Spinal cord (tissue), 10 donors: ENCODE measurements around the gene AGPAT3. TPM values are rescaled to one million over a fixed set of nuclear protein-coding genes. Genes with fewer than 3 reads are reported as not detected.
A peak's percentile ranks its signal among the peaks of the same experiment; 100 is the strongest.

Experiments used
- DNase-seq, 6 donors: peaks; one replicate each; pipeline versions ENCODE4 v3.0.0 to v3.0.0-alpha.2; 2013 to 2015; ENCODE audit warnings: low spot score in 6 of 6, low read depth in 4 of 6
- H3K27ac ChIP-seq: one replicate; pipeline ENCODE4 v1.5.1; 2013; ENCODE audit warnings: low read depth, low read length, control low read depth
- H3K27me3 ChIP-seq: one replicate; pipeline ENCODE4 v1.6.1; 2013; ENCODE audit warnings: low read length; ENCODE audit not compliant: control insufficient read depth, insufficient read depth
- H3K36me3 ChIP-seq: one replicate; pipeline ENCODE4 v1.6.1; 2013; ENCODE audit warnings: low read length; ENCODE audit not compliant: control insufficient read depth, insufficient read depth
- H3K4me1 ChIP-seq: one replicate; pipeline ENCODE4 v1.6.1; 2013; ENCODE audit warnings: low read length; ENCODE audit not compliant: control insufficient read depth, insufficient read depth
- H3K4me3 ChIP-seq: one replicate; pipeline ENCODE4 v1.5.1; 2013; ENCODE audit warnings: low read depth, low read length, control low read depth
- H3K9me3 ChIP-seq: one replicate; pipeline ENCODE4 v1.6.1; 2013; ENCODE audit warnings: low read length; ENCODE audit not compliant: control insufficient read depth, insufficient read depth
- WGBS: methylation state at CpG from one replicate; pipeline ENCODE4 v1.1.5; 2013; ENCODE audit warnings: missing lambda C conversion rate; ENCODE audit not compliant: insufficient coverage; 5-methylcytosine and 5-hydroxymethylcytosine counted together
- polyA plus RNA-seq, 2 donors: library from polyadenylated mRNA; unstranded; fragments of 120-200 nt; gene quantifications; one replicate each; pipeline ENCODE4 v1.2.1, GENCODE V29; 2013; ENCODE audit not compliant: insufficient read length in 2 of 2
- total RNA-seq, 2 donors: library from RNA; depleted of rRNA in 1 of 2; stranded (reverse); fragments of 120-200 nt in 1 of 2; fragments of >200 nt in 1 of 2; gene quantifications; one replicate each; pipeline versions ENCODE4 v1.2.3 to v1.2.4, GENCODE V29; 2013 to 2014
- donor health status: healthy.

Gene AGPAT3
- total and polyA plus RNA-seq, 4 donors: 33.7 to 63.3 (median 49.3) TPM

GRCh38 chr21:43968410-43969114, 103.5 kb downstream of the AGPAT3 start:
- peaks cover 82% of the 10 kb centered on the region for H3K36me3 ChIP-seq

GRCh38 chr21:43969115-43969444, 104.1 kb downstream of the AGPAT3 start:
- no peaks in the 10 kb centered on the region for H3K27me3 ChIP-seq
- peaks cover 84% of the 10 kb centered on the region for H3K36me3 ChIP-seq
- no peak overlapping the region for H3K27ac ChIP-seq
- WGBS: 93% methylated on average over 17 of the region's 17 CpGs
- no peaks in the 10 kb centered on the region for H3K4me1 ChIP-seq
- no peak for DNase-seq
- H3K9me3 ChIP-seq: no peaks in the 10 kb centered on the region
- no peak overlapping the region for H3K4me3 ChIP-seq

More at GRCh38 chr21:43968410-43969114, 103.5 kb downstream of the AGPAT3 start:
- Histone ChIP-seq H3K27ac (no peak overlapping the region), H3K27me3 (no peaks in the 10 kb centered on the region), H3K4me3 (no peak overlapping the region), H3K4me1 (no peaks in the 10 kb centered on the region), H3K9me3 (no peaks in the 10 kb centered on the region)
- no peak for DNase-seq
- 93% methylated on average over 18 of the region's 19 CpGs for WGBS

- no peak for DNase-seq
- WGBS: 96% methylated on average over 14 of the region's 18 CpGs
- Histone ChIP-seq H3K27ac (no peak overlapping the region), H3K9me3 (no peaks in the 10 kb centered on the region), H3K4me3 (no peak overlapping the region), H3K4me1 (peaks cover 11% of the 10 kb centered on the region), H3K27me3 (no peaks in the 10 kb centered on the region), H3K36me3 (peaks cover 90% of the 10 kb centered on the region)
These were observed 105.5 kb downstream of the AGPAT3 start for GRCh38 chr21:43970551-43970950.

- WGBS: 83% methylated on average over 28 of the region's 29 CpGs
- Histone ChIP-seq H3K36me3 (peaks cover 83% of the 10 kb centered on the region), H3K27me3 (no peaks in the 10 kb centered on the region), H3K4me3 (no peak overlapping the region), H3K9me3 (no peaks in the 10 kb centered on the region), H3K27ac (no peak overlapping the region), H3K4me1 (peaks cover 14% of the 10 kb centered on the region)
- DNase-seq: no peak
These were observed 106.4 kb downstream of the AGPAT3 start for GRCh38 chr21:43971201-43971991.

- H3K9me3 ChIP-seq: no peaks in the 10 kb centered on the region
- no peak overlapping the region for H3K27ac ChIP-seq
- H3K4me1 ChIP-seq: peaks cover 14% of the 10 kb centered on the region
- 95% methylated on average over 11 of the region's 11 CpGs for WGBS
- peaks cover 78% of the 10 kb centered on the region for H3K36me3 ChIP-seq
- H3K4me3 ChIP-seq: no peak overlapping the region
- H3K27me3 ChIP-seq: no peaks in the 10 kb centered on the region
- no peak for DNase-seq
These were observed 106.9 kb downstream of the AGPAT3 start for GRCh38 chr21:43971992-43972255.

GRCh38 chr21:43972850-43973633, 108.0 kb downstream of the AGPAT3 start:
- no peak for DNase-seq
- Histone ChIP-seq H3K27ac (no peak overlapping the region), H3K4me3 (no peak overlapping the region), H3K36me3 (peaks cover 76% of the 10 kb centered on the region), H3K4me1 (peaks cover 14% of the 10 kb centered on the region), H3K27me3 (no peaks in the 10 kb centered on the region), H3K9me3 (no peaks in the 10 kb centered on the region)
- 90% methylated on average over 24 of the region's 29 CpGs for WGBS

- Histone ChIP-seq H3K4me3 (no peak overlapping the region), H3K9me3 (no peaks in the 10 kb centered on the region), H3K4me1 (peaks cover 14% of the 10 kb centered on the region), H3K27ac (no peak overlapping the region), H3K36me3 (peaks cover 76% of the 10 kb centered on the region), H3K27me3 (no peaks in the 10 kb centered on the region)
- no peak for DNase-seq
- WGBS: 87% methylated on average over 11 of the region's 12 CpGs
These were observed 108.6 kb downstream of the AGPAT3 start for GRCh38 chr21:43973634-43973955.

GRCh38 chr21:43974791-43975468, 109.9 kb downstream of the AGPAT3 start:
- no peak overlapping the region for H3K27ac ChIP-seq
- WGBS: 82% methylated on average over 11 of the region's 16 CpGs
- no peaks in the 10 kb centered on the region for H3K9me3 ChIP-seq
- H3K4me3 ChIP-seq: no peak overlapping the region
- H3K36me3 ChIP-seq: peaks cover 72% of the 10 kb centered on the region
- no peaks in the 10 kb centered on the region for H3K27me3 ChIP-seq
- peaks cover 14% of the 10 kb centered on the region for H3K4me1 ChIP-seq
- DNase-seq: no peak

- peak; percentile 26 to 90 (median 42) for DNase-seq
- Histone ChIP-seq H3K9me3 (no peaks in the 10 kb centered on the region), H3K4me3 (no peak overlapping the region), H3K36me3 (peaks cover 71% of the 10 kb centered on the region), H3K27me3 (no peaks in the 10 kb centered on the region), H3K27ac (no peak overlapping the region), H3K4me1 (peaks cover 18% of the 10 kb centered on the region)
- 14% methylated on average over 16 of the region's 24 CpGs for WGBS
These were observed 110.6 kb downstream of the AGPAT3 start for GRCh38 chr21:43975469-43976098.
